GM23338 (cell line): ENCODE data around the gene NOVA2. TPM values are rescaled to one million over a fixed set of nuclear protein-coding genes. Genes with fewer than 3 reads are reported as not detected.
A peak's percentile ranks its signal among the peaks of the same experiment; 100 is the strongest.

Experiments used
- ATAC-seq: fragments of 200-7000 bp; cut with Tn5 transposase; 3 replicates; pipeline ENCODE4 v1.9.1; 2020
- DNase-seq: peaks from one replicate; pipeline ENCODE4 v3.0.0-alpha.2; 2015; ENCODE audit warnings: low spot score
- H2AFZ ChIP-seq: fragments of 200-600 bp; sonication (generic); 2 replicates; pipeline ENCODE4 v1.8.0; 2016; ENCODE audit warnings: antibody characterized with exemption, mild to moderate bottlenecking, moderate library complexity
- H3F3A ChIP-seq: fragments of 200-600 bp; sonication (generic); replicated peaks from 2 replicates; pipeline ENCODE4 v1.8.0; 2017; ENCODE audit warnings: antibody characterized with exemption, mixed run types, low read depth
- H3K27ac ChIP-seq: fragments of 200-600 bp; sonication (generic); 2 replicates; pipeline ENCODE4 v1.6.1; 2016; ENCODE audit warnings: low read depth
- H3K27me3 ChIP-seq: fragments of 200-600 bp; sonication (generic); 2 replicates; pipeline ENCODE4 v1.8.0; 2016; ENCODE audit warnings: mild to moderate bottlenecking, mixed run types, moderate library complexity; ENCODE audit not compliant: insufficient read depth
- H3K36me3 ChIP-seq: fragments of 200-600 bp; sonication (generic); 2 replicates; pipeline ENCODE4 v1.8.0; 2016; ENCODE audit warnings: mild to moderate bottlenecking; ENCODE audit not compliant: insufficient read depth
- H3K4me1 ChIP-seq: fragments of 200-600 bp; sonication (generic); 2 replicates; pipeline ENCODE4 v1.8.0; 2016; ENCODE audit warnings: mild to moderate bottlenecking, moderate library complexity; ENCODE audit not compliant: insufficient read depth
- H3K4me2 ChIP-seq: fragments of 200-600 bp; sonication (generic); 2 replicates; pipeline ENCODE4 v1.7.1; 2017; ENCODE audit warnings: mixed run types
- H3K4me3 ChIP-seq: fragments of 200-600 bp; sonication (generic); 2 replicates; pipeline ENCODE4 v1.6.1; 2016; ENCODE audit warnings: mixed run types
- H3K79me2 ChIP-seq: fragments of 200-600 bp; sonication (generic); replicated peaks from 2 replicates; pipeline ENCODE4 v1.8.0; 2017; ENCODE audit warnings: mild to moderate bottlenecking; ENCODE audit not compliant: insufficient read depth
- H3K9me2 ChIP-seq: fragments of 200-600 bp; sonication (generic); 2 replicates; pipeline ENCODE4 v1.8.0; 2017; ENCODE audit not compliant: insufficient read depth
- H4K20me1 ChIP-seq: fragments of 200-600 bp; sonication (generic); replicated peaks from 2 replicates; pipeline ENCODE4 v1.8.0; 2017; ENCODE audit warnings: mild to moderate bottlenecking; ENCODE audit not compliant: insufficient read depth
- H3K27ac Mint-ChIP-seq: 2 replicates; pipeline ENCODE4 v1.8.0; 2020; ENCODE audit warnings: inconsistent platforms, mild to moderate bottlenecking, moderate library complexity, mixed read lengths
- H3K27me3 Mint-ChIP-seq: 3 replicates; pipeline ENCODE4 v1.8.0; 2022; ENCODE audit warnings: low read depth, mild to moderate bottlenecking, moderate library complexity, mixed read lengths, inconsistent platforms; ENCODE audit not compliant: insufficient read depth, poor library complexity
- H3K36me3 Mint-ChIP-seq: 3 replicates; pipeline ENCODE4 v1.8.0; 2021; ENCODE audit warnings: low read depth, mild to moderate bottlenecking, inconsistent platforms, moderate library complexity, mixed read lengths
- H3K4me1 Mint-ChIP-seq: 3 replicates; pipeline ENCODE4 v1.8.0; 2020; ENCODE audit warnings: mild to moderate bottlenecking, inconsistent platforms, mixed read lengths
- H3K4me3 Mint-ChIP-seq: 3 replicates; pipeline ENCODE4 v1.8.0; 2021; ENCODE audit warnings: moderate library complexity, mild to moderate bottlenecking, inconsistent platforms, mixed read lengths
- H3K9me3 Mint-ChIP-seq: 3 replicates; pipeline ENCODE4 v1.8.0; 2020; ENCODE audit warnings: moderate library complexity, mild to moderate bottlenecking, inconsistent platforms, mixed read lengths
- CREB1 ChIP-seq: fragments of 250-450 bp; sonication (Bioruptor Pico); IDR thresholded peaks from 2 replicates; pipeline ENCODE4 v1.5.0; 2020; ENCODE audit warnings: low read depth, mild to moderate bottlenecking, moderate library complexity
- CTCF ChIP-seq, 2 experiments: fragments of 200-600 bp in 1 of 2; sonication (generic) in 1 of 2; conservative IDR thresholded peaks; 2 replicates each; pipeline versions ENCODE4 v1.5.1 to v1.6.1; 2016 to 2017; ENCODE audit warnings: antibody characterized with exemption in 2 of 2, low read depth in 2 of 2, mild to moderate bottlenecking in 2 of 2, moderate library complexity in 1 of 2
- EZH2phosphoT487 ChIP-seq: fragments of 200-600 bp; sonication (generic); IDR thresholded peaks from one replicate; pipeline ENCODE4 v1.8.1; 2018; ENCODE audit warnings: antibody characterized with exemption; ENCODE audit not compliant: unreplicated experiment
- JUNB ChIP-seq: IDR thresholded peaks from one replicate; pipeline ENCODE4 v1.6.1; 2016; ENCODE audit warnings: antibody characterized with exemption; ENCODE audit not compliant: unreplicated experiment
- REST ChIP-seq: IDR thresholded peaks from one replicate; pipeline ENCODE4 v1.6.1; 2018; ENCODE audit warnings: antibody characterized with exemption; ENCODE audit not compliant: unreplicated experiment
- ZNF114 ChIP-seq: fragments of 250-450 bp; sonication (Bioruptor Pico); IDR thresholded peaks from 2 replicates; pipeline ENCODE4 v1.5.0; 2020; ENCODE audit warnings: mild to moderate bottlenecking, moderate library complexity
- ZNF331 ChIP-seq: fragments of 250-450 bp; sonication (Bioruptor Pico); IDR thresholded peaks from 2 replicates; pipeline ENCODE4 v1.5.0; 2020; ENCODE audit warnings: low read depth, mild to moderate bottlenecking, moderate library complexity
- polyA plus RNA-seq: library from polyadenylated mRNA; unstranded; fragments of >200 nt; fragmentation: Nextera tagmentation; extraction: Ambion mirVana; gene quantifications from 2 replicates; pipeline ENCODE4 v1.2.1, GENCODE V29; 2016
- total RNA-seq: library from RNA; depleted of rRNA; stranded (reverse); fragments of >200 nt; shearing (Covaris generic); gene quantifications from 2 replicates; pipeline ENCODE4 v1.2.3, GENCODE V29; 2014
- TF ChIP-seq, protein P1 (sequence below): IDR thresholded peaks from 2 replicates; pipeline ENCODE4 v1.6.1; 2016; ENCODE audit warnings: antibody characterized with exemption

The NOVA2 gene
- total and polyA plus RNA-seq, 2 experiments from 2014 or later, result 5.1 to 13.7 TPM

DNA sequence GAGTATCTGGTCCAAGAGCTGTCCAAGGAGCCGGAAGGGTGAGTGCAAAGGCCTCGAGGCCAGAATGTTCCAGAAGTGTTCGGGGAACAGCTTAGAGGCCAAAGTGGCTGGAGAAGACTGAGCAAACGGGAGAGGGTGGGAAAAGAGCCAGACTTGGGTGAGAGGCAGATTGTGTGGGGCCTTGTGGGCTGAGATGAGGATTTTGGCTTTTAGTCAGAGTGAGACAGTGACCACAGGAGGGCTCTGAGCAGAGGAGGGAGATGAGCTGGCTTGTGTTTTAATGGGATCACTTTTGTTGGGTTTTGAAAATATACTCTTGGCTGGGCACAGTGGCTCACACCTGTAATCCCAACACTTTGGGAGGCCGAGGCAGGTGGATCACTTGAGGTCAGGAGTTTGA lies 64.7 kb downstream of the NOVA2 start:
- Mint-ChIP-seq H3K36me3 (no peaks in the 10 kb centered on the region; the same call in 2 of the 3 replicates), H3K27ac (no peak overlapping the region), H3K9me3 (no peaks in the 10 kb centered on the region), H3K4me1 (peaks cover 2% of the 10 kb centered on the region; the same call in 1 of the 3 replicates), H3K4me3 (no peak overlapping the region), H3K27me3 (peaks cover 13% of the 10 kb centered on the region)
- no peak overlapping the region for H3K4me2 ChIP-seq
- no peaks in the 10 kb centered on the region for H3K27me3 ChIP-seq
- H3K36me3 ChIP-seq, result no peaks in the 10 kb centered on the region
- DNase-seq, result no peak
- no peaks in the 10 kb centered on the region for H3K79me2 ChIP-seq
- H4K20me1 ChIP-seq, result no peaks in the 10 kb centered on the region
- H3F3A ChIP-seq, result 0 out of 2 replicates have a peak, but pooled peaks cover 9% of the 10 kb centered on the region
- TF ChIP-seq ZNF331 (CRISPR knock-in tag), result no peak
- no peak for TF ChIP-seq EZH2phosphoT487
- no peak for TF ChIP-seq REST
- 0 out of 4 replicates have a peak, but pooled peaks of 1 of the 2 experiments have one; percentile 8 for TF ChIP-seq CTCF (conservative IDR thresholded peaks at IDR 0.05; ENCODE audit: low read depth in 2 of 2)
- TF ChIP-seq JUNB, result no peak
- H3K9me2 ChIP-seq, result no peaks in the 10 kb centered on the region
- H3K4me1 ChIP-seq, result no peaks in the 10 kb centered on the region
- H2AFZ ChIP-seq, result 0 out of 2 replicates have a peak overlapping the region, but pooled peaks have one; percentile 59
- no peak overlapping the region for H3K4me3 ChIP-seq
- peak overlapping the region; percentile 39; the same call in 1 of the 2 replicates for H3K27ac ChIP-seq
- no peak for ATAC-seq

GRCh38 chr19:45906221-45906620 lies 67.4 kb downstream of the NOVA2 start:
- H3K27ac ChIP-seq, result no peak overlapping the region
- no peak overlapping the region for H3K27ac Mint-ChIP-seq
- H3K36me3 ChIP-seq, result no peaks in the 10 kb centered on the region

More at GRCh38 chr19:45906221-45906620, 67.4 kb downstream of the NOVA2 start:
- Histone ChIP-seq H3F3A (peaks cover 14% of the 10 kb centered on the region; the same call in 1 of the 2 replicates), H3K4me1 (no peaks in the 10 kb centered on the region; the same call in 1 of the 2 replicates), H3K4me3 (no peak overlapping the region), H4K20me1 (no peaks in the 10 kb centered on the region), H3K4me2 (no peak overlapping the region), H3K9me2 (no peaks in the 10 kb centered on the region), H3K79me2 (no peaks in the 10 kb centered on the region), H3K27me3 (peaks cover 8% of the 10 kb centered on the region), H2AFZ (no peak overlapping the region)
- Mint-ChIP-seq H3K9me3 (no peaks in the 10 kb centered on the region), H3K4me1 (peaks cover 4% of the 10 kb centered on the region; the same call in 2 of the 3 replicates), H3K4me3 (no peak overlapping the region), H3K27me3 (peaks cover 11% of the 10 kb centered on the region), H3K36me3 (no peaks in the 10 kb centered on the region)
- DNase-seq, result no peak
- TF ChIP-seq ZNF331 (CRISPR knock-in tag) (no peak), JUNB (no peak), EZH2phosphoT487 (no peak), CTCF (conservative IDR thresholded peaks at IDR 0.05; ENCODE audit: low read depth in 2 of 2) (no peak), ZNF114 (no peak), CREB1 (CRISPR knock-in tag) (no peak)
- TF ChIP-seq, protein P1, sequence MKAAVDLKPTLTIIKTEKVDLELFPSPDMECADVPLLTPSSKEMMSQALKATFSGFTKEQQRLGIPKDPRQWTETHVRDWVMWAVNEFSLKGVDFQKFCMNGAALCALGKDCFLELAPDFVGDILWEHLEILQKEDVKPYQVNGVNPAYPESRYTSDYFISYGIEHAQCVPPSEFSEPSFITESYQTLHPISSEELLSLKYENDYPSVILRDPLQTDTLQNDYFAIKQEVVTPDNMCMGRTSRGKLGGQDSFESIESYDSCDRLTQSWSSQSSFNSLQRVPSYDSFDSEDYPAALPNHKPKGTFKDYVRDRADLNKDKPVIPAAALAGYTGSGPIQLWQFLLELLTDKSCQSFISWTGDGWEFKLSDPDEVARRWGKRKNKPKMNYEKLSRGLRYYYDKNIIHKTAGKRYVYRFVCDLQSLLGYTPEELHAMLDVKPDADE, result no peak
- no peak for ATAC-seq
